NT2/D1 (cell line): ENCODE measurements around the gene ABI3BP.

ENCODE experiments used
- YY1 ChIP-seq: IDR thresholded peaks from 2 replicates; pipeline ENCODE4 v1.6.1; 2011; ENCODE audit not compliant: insufficient read length, insufficient read depth
- ZNF274 ChIP-seq: IDR thresholded peaks from 2 replicates; pipeline ENCODE4 v1.6.1; 2011; ENCODE audit warnings: mild to moderate bottlenecking, low read depth, low read length

GRCh38 chr3:100891827-100892226 is 101.4 kb downstream of the ABI3BP start:
- no peak for TF ChIP-seq ZNF274
- TF ChIP-seq YY1 = no peak
